Immature natural killer cell (primary cell): ENCODE results near the gene MED14. TPM values are rescaled to one million over a fixed set of nuclear protein-coding genes. Genes with fewer than 3 reads are reported as not detected.
A peak's percentile ranks its signal among the peaks of the same experiment; 100 is the strongest.
"Not testable (repeated sequence)": the region's sequence is repeated elsewhere in the genome, so short reads cannot be mapped to it uniquely, and the experiment has no call there.

Source experiments
- DNase-seq, 3 donors: peaks; one replicate each; pipeline ENCODE4 v3.0.0; 2022; ENCODE audit warnings: mixed read lengths in 1 of 3
- H3K27ac Mint-ChIP-seq, 6 donors: one replicate each; pipeline ENCODE4 v1.8.0; 2020; ENCODE audit warnings: mixed read lengths in 6 of 6, mild to moderate bottlenecking in 5 of 6, inconsistent platforms in 4 of 6, moderate library complexity in 3 of 6
- H3K27me3 Mint-ChIP-seq, 3 donors: one replicate each; pipeline ENCODE4 v1.8.0; 2020 to 2021; ENCODE audit warnings: low read depth in 3 of 3, mild to moderate bottlenecking in 3 of 3, mixed read lengths in 3 of 3, moderate library complexity in 3 of 3, inconsistent platforms in 1 of 3
- H3K36me3 Mint-ChIP-seq, 3 donors: one replicate each; pipeline ENCODE4 v1.8.0; 2020; ENCODE audit warnings: mixed read lengths in 3 of 3, inconsistent platforms in 2 of 3, mild to moderate bottlenecking in 2 of 3
- H3K4me1 Mint-ChIP-seq, 2 donors: one replicate each; pipeline ENCODE4 v1.8.0; 2020; ENCODE audit warnings: inconsistent platforms in 2 of 2, mild to moderate bottlenecking in 2 of 2, mixed read lengths in 2 of 2, moderate library complexity in 1 of 2
- H3K4me3 Mint-ChIP-seq, 5 donors: one replicate each; pipeline ENCODE4 v1.8.0; 2020; ENCODE audit warnings: mild to moderate bottlenecking in 5 of 5, mixed read lengths in 5 of 5, inconsistent platforms in 3 of 5, moderate library complexity in 3 of 5
- H3K9me3 Mint-ChIP-seq, 6 donors: one replicate each; pipeline ENCODE4 v1.8.0; 2020; ENCODE audit warnings: mild to moderate bottlenecking in 6 of 6, mixed read lengths in 6 of 6, inconsistent platforms in 4 of 6, moderate library complexity in 3 of 6
- polyA plus RNA-seq, 3 donors: library from polyadenylated mRNA; unstranded; fragments of 300-500 nt; fragmentation: Illumina TruSeq; gene quantifications; one replicate each; pipeline ENCODE4 v1.2.3, GENCODE V29; 2021

The MED14 gene
- polyA plus RNA-seq, 3 donors from 2014 or later, result 5.1 to 15.9 (median 7.1) TPM

- H3K9me3 Mint-ChIP-seq, result peaks cover 0 to 9% (median 0%) of the 10 kb centered on the region in 6 donors
- H3K27ac Mint-ChIP-seq, result no peak overlapping the region
- peaks cover 3 to 6% of the 10 kb centered on the region in 2 donors for H3K4me1 Mint-ChIP-seq
- H3K27me3 Mint-ChIP-seq, result peaks cover 3 to 15% (median 9%) of the 10 kb centered on the region in 3 donors
- no peaks in the 10 kb centered on the region for H3K36me3 Mint-ChIP-seq
- DNase-seq, result no peak
- no peak overlapping the region for H3K4me3 Mint-ChIP-seq
Observed at GRCh38 chrX:40755291-40756249, 20.2 kb upstream of the MED14 start.

GRCh38 chrX:40749681-40750494, 14.5 kb upstream of the MED14 start:
- no peak for DNase-seq
- Mint-ChIP-seq H3K27ac (no peak overlapping the region), H3K36me3 (no peaks in the 10 kb centered on the region), H3K27me3 (peaks cover 4 to 13% (median 7%) of the 10 kb centered on the region in 3 donors), H3K4me3 (no peak overlapping the region), H3K4me1 (no peaks in the 10 kb centered on the region), H3K9me3 (peaks cover 0 to 9% (median 0%) of the 10 kb centered on the region in 6 donors)

- Mint-ChIP-seq H3K9me3 (peaks cover 0 to 9% (median 0%) of the 10 kb centered on the region in 6 donors), H3K4me1 (no peaks in the 10 kb centered on the region), H3K4me3 (no peak overlapping the region), H3K27me3 (peaks cover 4 to 13% (median 4%) of the 10 kb centered on the region in 3 donors), H3K27ac (no peak overlapping the region), H3K36me3 (no peaks in the 10 kb centered on the region)
- DNase-seq, result no peak
Observed at GRCh38 chrX:40748977-40749376, 13.6 kb upstream of the MED14 start.

DNA sequence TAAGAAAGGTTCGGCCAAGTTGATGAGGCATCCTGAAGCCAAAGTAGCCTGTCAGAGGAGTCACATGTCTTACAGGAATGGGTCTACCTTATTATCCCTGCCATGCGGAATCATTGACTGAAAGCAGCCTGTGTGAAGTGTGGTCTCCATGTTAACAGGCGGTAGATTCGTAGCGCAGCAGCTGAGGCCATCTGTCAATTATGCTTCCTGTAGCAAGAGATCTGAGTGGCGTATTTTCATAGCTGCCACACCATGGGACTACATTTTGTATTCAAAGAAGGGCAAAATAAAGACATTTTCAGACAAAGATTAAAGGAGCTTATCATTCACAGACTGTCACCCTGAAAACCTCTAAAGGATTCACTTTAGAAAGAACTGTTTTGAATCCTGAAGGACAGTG, 11.2 kb upstream of the MED14 start:
- no peak for DNase-seq
- no peak overlapping the region for H3K4me3 Mint-ChIP-seq
- H3K4me1 Mint-ChIP-seq, result no peaks in the 10 kb centered on the region
- H3K27ac Mint-ChIP-seq, result no peak overlapping the region
- H3K27me3 Mint-ChIP-seq, result peaks cover 0 to 11% (median 2%) of the 10 kb centered on the region in 3 donors
- peaks cover 0 to 2% (median 0%) of the 10 kb centered on the region in 6 donors for H3K9me3 Mint-ChIP-seq
- H3K36me3 Mint-ChIP-seq, result no peaks in the 10 kb centered on the region

DNA sequence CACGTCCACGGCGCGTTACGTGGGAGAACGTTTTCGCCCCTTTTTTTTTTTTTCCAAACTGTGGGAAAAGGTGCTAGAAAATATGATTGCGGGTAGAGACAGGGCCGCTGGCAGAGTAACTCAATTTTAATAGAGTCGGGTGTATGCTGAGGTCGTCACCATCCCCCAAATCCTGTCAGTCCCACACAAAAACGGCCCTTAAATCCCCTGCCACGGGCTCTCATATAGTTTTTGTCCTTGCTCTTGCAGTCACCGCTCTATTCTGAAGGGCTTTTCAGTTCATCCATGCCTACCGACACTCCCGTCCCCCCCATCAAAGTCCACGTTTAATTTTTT, 796 bp upstream of the MED14 start:
- no peaks in the 10 kb centered on the region for H3K9me3 Mint-ChIP-seq
- H3K27ac Mint-ChIP-seq, result peak overlapping the region; percentile 97 to 99 (median 99)
- DNase-seq, result no peak
- H3K36me3 Mint-ChIP-seq, result no peaks in the 10 kb centered on the region
- H3K4me1 Mint-ChIP-seq, result peaks cover 43 to 49% of the 10 kb centered on the region in 2 donors
- peaks cover 10 to 20% (median 14%) of the 10 kb centered on the region in 3 donors for H3K27me3 Mint-ChIP-seq
- peak overlapping the region; percentile 93 to 97 (median 94) for H3K4me3 Mint-ChIP-seq

DNA sequence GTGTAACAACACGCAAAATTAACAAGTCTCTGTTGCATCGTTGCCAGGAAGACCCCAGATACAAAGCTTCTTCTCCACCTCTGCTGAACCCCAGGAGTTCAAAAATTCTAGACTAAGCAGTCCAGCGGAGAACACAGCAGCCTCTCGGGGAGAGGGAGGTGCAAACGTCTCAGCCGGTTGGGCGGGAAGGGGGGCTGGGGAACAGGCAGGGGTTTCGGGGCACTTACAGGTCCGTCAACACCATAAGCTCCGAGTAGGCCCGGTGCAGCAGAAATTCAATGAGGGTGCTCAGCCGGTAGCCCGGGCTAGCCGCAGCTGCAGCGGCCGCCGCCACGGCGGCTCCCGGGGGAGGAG, 394 bp downstream of the MED14 start:
- H3K27ac Mint-ChIP-seq, result peak overlapping the region; percentile 79 to 97 (median 94)

GRCh38 chrX:40733706-40734105, 1.6 kb downstream of the MED14 start:
- DNase-seq, result no peak
- Mint-ChIP-seq H3K27me3 (peaks cover 10 to 15% (median 14%) of the 10 kb centered on the region in 3 donors), H3K9me3 (no peaks in the 10 kb centered on the region), H3K36me3 (peaks cover 0 to 4% (median 0%) of the 10 kb centered on the region in 3 donors), H3K4me3 (peak overlapping the region; percentile 87 to 94 (median 89)), H3K4me1 (peaks cover 58 to 73% of the 10 kb centered on the region in 2 donors), H3K27ac (peak overlapping the region; percentile 79 to 97 (median 94))

More for the DNA sequence above, 394 bp downstream of the MED14 start:
- no peak for DNase-seq
- Mint-ChIP-seq H3K9me3 (no peaks in the 10 kb centered on the region), H3K4me3 (peak overlapping the region; percentile 87 to 94 (median 89)), H3K36me3 (no peaks in the 10 kb centered on the region), H3K27me3 (peaks cover 12 to 20% (median 14%) of the 10 kb centered on the region in 3 donors), H3K4me1 (peaks cover 55 to 61% of the 10 kb centered on the region in 2 donors)

- Mint-ChIP-seq H3K4me1 (peaks cover 63 to 80% of the 10 kb centered on the region in 2 donors), H3K27me3 (peaks cover 10 to 15% (median 14%) of the 10 kb centered on the region in 3 donors), H3K4me3 (peak overlapping the region in 4 of 5 donors; percentile 27 to 49 (median 40)), H3K27ac (peak overlapping the region in 5 of 6 donors; percentile 71 to 86 (median 79))
- DNase-seq, H3K36me3 Mint-ChIP-seq, H3K9me3 Mint-ChIP-seq: not testable (repeated sequence)
Observed at GRCh38 chrX:40732499-40732898, 2.8 kb downstream of the MED14 start.

DNA sequence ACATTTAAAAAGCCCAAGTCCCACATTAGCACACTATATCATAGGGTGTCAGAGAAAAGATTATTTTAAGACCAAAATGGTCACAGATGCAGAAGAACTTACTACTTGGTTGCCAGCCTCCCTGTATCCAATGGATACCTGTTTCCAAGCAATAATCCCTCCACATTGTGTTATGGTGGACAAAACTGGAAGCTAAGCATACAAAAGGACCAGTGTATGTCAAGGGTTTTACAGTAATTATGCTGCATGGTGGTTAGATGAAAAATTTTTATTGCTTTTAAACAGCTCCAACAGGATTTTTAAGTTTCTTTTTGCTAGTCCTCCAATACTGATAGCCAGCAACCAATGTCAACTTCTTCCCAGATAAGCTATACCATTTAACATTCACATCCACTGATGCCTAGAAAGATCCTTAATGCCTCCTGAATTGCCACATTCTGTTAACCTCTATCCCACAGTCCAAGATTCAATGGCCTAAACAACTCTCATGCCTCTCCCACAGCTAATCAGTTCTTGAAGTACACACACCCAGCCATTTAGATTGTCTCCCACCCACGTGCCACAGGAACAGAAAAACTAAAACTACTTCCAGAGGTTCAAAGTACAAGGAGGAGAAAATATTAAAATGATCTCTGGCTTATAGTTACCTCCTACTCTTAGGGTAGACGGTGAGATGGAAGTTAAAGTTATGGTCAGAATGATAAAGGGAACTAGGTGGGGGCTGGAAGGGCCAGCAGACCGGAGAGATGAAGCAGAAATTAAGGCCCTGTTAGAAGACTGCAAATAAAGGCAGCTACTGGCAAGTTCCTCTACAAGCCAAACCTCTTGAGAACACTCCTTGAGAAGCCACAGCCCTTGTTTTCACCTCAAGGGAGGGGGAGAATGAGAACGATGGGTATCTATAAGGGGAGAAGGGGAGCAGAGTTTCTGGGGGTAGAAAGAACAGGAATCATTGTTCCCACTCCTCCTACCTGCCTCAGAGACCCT, 5.5 kb downstream of the MED14 start:
- H3K4me1 Mint-ChIP-seq, result peaks cover 53 to 72% of the 10 kb centered on the region in 2 donors
- H3K27ac Mint-ChIP-seq, result peak overlapping the region; percentile 59 to 88 (median 78)
- H3K9me3 Mint-ChIP-seq, result no peaks in the 10 kb centered on the region
- DNase-seq, result no peak
- H3K4me3 Mint-ChIP-seq, result peak overlapping the region; percentile 4 to 39 (median 24)
- peaks cover 0 to 22% (median 4%) of the 10 kb centered on the region in 3 donors for H3K36me3 Mint-ChIP-seq
- H3K27me3 Mint-ChIP-seq, result peaks cover 2 to 4% (median 4%) of the 10 kb centered on the region in 3 donors

- no peak for DNase-seq
- H3K27ac Mint-ChIP-seq, result peak overlapping the region in 2 of 6 donors; percentile 6 to 44
- no peaks in the 10 kb centered on the region for H3K9me3 Mint-ChIP-seq
- H3K27me3 Mint-ChIP-seq, result peaks cover 0 to 2% (median 0%) of the 10 kb centered on the region in 3 donors
- no peak overlapping the region for H3K4me3 Mint-ChIP-seq
- H3K4me1 Mint-ChIP-seq, result peaks cover 40 to 70% of the 10 kb centered on the region in 2 donors
- H3K36me3 Mint-ChIP-seq, result peaks cover 8 to 33% (median 9%) of the 10 kb centered on the region in 3 donors
Observed at GRCh38 chrX:40727581-40728252, 7.6 kb downstream of the MED14 start.

DNA sequence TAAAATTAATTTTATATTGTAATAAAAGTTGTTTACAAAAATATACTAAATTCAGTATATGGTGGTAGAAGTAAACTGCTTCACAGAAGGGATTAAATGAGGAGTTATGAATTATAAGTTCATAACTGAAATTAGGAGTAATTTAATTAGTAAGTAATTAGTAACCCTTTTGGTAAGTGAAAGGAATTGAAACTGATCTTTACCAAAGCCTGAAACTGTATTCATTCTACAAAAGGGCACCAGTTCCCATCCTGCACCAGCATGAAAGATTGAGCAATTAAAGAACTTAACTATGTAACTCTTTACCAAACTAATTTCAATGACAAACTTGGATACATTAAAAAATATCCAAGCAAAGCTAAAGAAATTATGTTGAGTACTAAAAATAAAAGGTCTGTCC, 8.2 kb downstream of the MED14 start:
- H3K36me3 Mint-ChIP-seq, result peaks cover 8 to 39% (median 15%) of the 10 kb centered on the region in 3 donors
- H3K27ac Mint-ChIP-seq, result peak overlapping the region in 2 of 6 donors; percentile 6 to 44
- no peak for DNase-seq
- no peak overlapping the region for H3K4me3 Mint-ChIP-seq
- H3K4me1 Mint-ChIP-seq, result peaks cover 39 to 71% of the 10 kb centered on the region in 2 donors
- no peaks in the 10 kb centered on the region for H3K9me3 Mint-ChIP-seq
- peaks cover 0 to 2% (median 0%) of the 10 kb centered on the region in 3 donors for H3K27me3 Mint-ChIP-seq

GRCh38 chrX:40722930-40723329, 12.4 kb downstream of the MED14 start:
- peak overlapping the region in 2 of 6 donors; percentile 1 to 47 for H3K27ac Mint-ChIP-seq
- peaks cover 11 to 55% (median 31%) of the 10 kb centered on the region in 3 donors for H3K36me3 Mint-ChIP-seq
- H3K4me1 Mint-ChIP-seq, result peaks cover 37 to 67% of the 10 kb centered on the region in 2 donors
- H3K9me3 Mint-ChIP-seq, result no peaks in the 10 kb centered on the region
- H3K27me3 Mint-ChIP-seq, result peaks cover 0 to 3% (median 3%) of the 10 kb centered on the region in 3 donors
- H3K4me3 Mint-ChIP-seq, result peak overlapping the region in 1 of 5 donors; percentile 6
- DNase-seq, result no peak
